H1 (cell line): ENCODE measurements around the gene TSFM. TPM values are rescaled to one million over a fixed set of nuclear protein-coding genes. Genes with fewer than 3 reads are reported as not detected.

Source experiments
- CTCF ChIA-PET: fragments of 300-600 bp; sonication (Branson Sonifier 250); formaldehyde crosslinking; loops from one replicate; lab custom pipeline; 2021; ENCODE audit not compliant: partially characterized antibody; lab: Charles Lee
- POLR2A ChIA-PET: fragments of 300-600 bp; sonication (Branson Sonifier 250); formaldehyde crosslinking; loops from one replicate; lab custom pipeline; 2021; ENCODE audit warnings: inconsistent platforms; ENCODE audit not compliant: partially characterized antibody; lab: Charles Lee
- DNase-seq, 2 experiments: peaks; one replicate each; pipeline versions ENCODE4 v3.0.0 to v3.0.0-alpha.2; 2010 to 2022; ENCODE audit warnings: low spot score in 2 of 2, low read depth in 1 of 2, mixed read lengths in 1 of 2
- FAIRE-seq: peaks from 2 replicates; lab custom pipeline; 2011; peaks lifted over from hg19 to GRCh38; lab: Jason Lieb, UNC
- H2AFZ ChIP-seq: 2 replicates; pipeline ENCODE4 v1.8.1; 2012; ENCODE audit warnings: low read length, inconsistent platforms
- H2AK5ac ChIP-seq: 2 replicates; pipeline ENCODE4 v1.6.1; 2013; ENCODE audit warnings: low read depth, low read length
- H2BK120ac ChIP-seq: replicated peaks from 2 replicates; pipeline ENCODE3; 2013; ENCODE audit warnings: low read depth, low read length, inconsistent platforms
- H2BK12ac ChIP-seq: 2 replicates; pipeline ENCODE4 v1.6.1; 2013; ENCODE audit warnings: low read depth, low read length
- H2BK15ac ChIP-seq: 2 replicates; pipeline ENCODE4 v1.6.1; 2013; ENCODE audit warnings: low read length
- H2BK20ac ChIP-seq: 2 replicates; pipeline ENCODE4 v1.6.1; 2013; ENCODE audit warnings: low read length
- H2BK5ac ChIP-seq: 2 replicates; pipeline ENCODE4 v1.6.1; 2013; ENCODE audit warnings: low read depth, low read length
- H3K14ac ChIP-seq: 2 replicates; pipeline ENCODE4 v1.6.1; 2013; ENCODE audit warnings: inconsistent platforms; ENCODE audit not compliant: insufficient read length
- H3K18ac ChIP-seq: 2 replicates; pipeline ENCODE4 v1.6.1; 2013; ENCODE audit warnings: low read length; ENCODE audit errors: extremely low read depth
- H3K23ac ChIP-seq: 2 replicates; pipeline ENCODE4 v1.6.1; 2013; ENCODE audit warnings: inconsistent platforms; ENCODE audit not compliant: insufficient read length
- H3K23me2 ChIP-seq: 2 replicates; pipeline ENCODE4 v1.6.1; 2013; ENCODE audit warnings: low read depth, low read length
- H3K27ac ChIP-seq: 2 replicates; pipeline ENCODE4 v1.6.1; 2011; ENCODE audit warnings: low read depth, low read length, inconsistent platforms
- H3K27me3 ChIP-seq, 4 experiments: replicated peaks in 1 of 4; 1 replicate in 1 of 4; 2 replicates in 3 of 4; pipeline versions ENCODE4 v1.6.1 to v1.8.1; 2011 to 2013; ENCODE audit warnings: low read length in 3 of 4, mild to moderate bottlenecking in 3 of 4, inconsistent platforms in 2 of 4, mixed read lengths in 2 of 4, moderate library complexity in 1 of 4; ENCODE audit not compliant: control insufficient read depth in 3 of 4, insufficient read depth in 3 of 4; ENCODE audit errors: extremely low read depth in 1 of 4
- H3K36me3 ChIP-seq, 4 experiments: 2 replicates each; pipeline versions ENCODE4 v1.6.1 to v1.8.1; 2011 to 2013; ENCODE audit warnings: mild to moderate bottlenecking in 4 of 4, low read length in 3 of 4, moderate library complexity in 2 of 4, control low read depth in 1 of 4, inconsistent platforms in 1 of 4; ENCODE audit not compliant: insufficient read depth in 4 of 4, control insufficient read depth in 2 of 4
- H3K4ac ChIP-seq: replicated peaks from 2 replicates; pipeline ENCODE3; 2013; ENCODE audit warnings: low read length, low read depth, mixed read lengths, inconsistent platforms; ENCODE audit not compliant: insufficient read length
- H3K4me1 ChIP-seq, 4 experiments: replicated peaks in 1 of 4; 1 replicate in 1 of 4; 2 replicates in 3 of 4; pipeline versions ENCODE4 v1.6.1 to v1.8.1; 2011 to 2013; ENCODE audit warnings: low read length in 3 of 4, inconsistent platforms in 2 of 4, mixed read lengths in 1 of 4; ENCODE audit not compliant: insufficient read depth in 4 of 4, control insufficient read depth in 3 of 4
- H3K4me2 ChIP-seq, 2 experiments: 2 replicates each; pipeline versions ENCODE4 v1.6.1 to v1.8.1; 2011 to 2013; ENCODE audit warnings: low read depth in 2 of 2, low read length in 2 of 2, control low read depth in 1 of 2, inconsistent platforms in 1 of 2, mild to moderate bottlenecking in 1 of 2; ENCODE audit not compliant: insufficient read depth in 1 of 2
- H3K4me3 ChIP-seq, 4 experiments: fragments of 200-600, 300-600 bp in 1 of 4; sonication (generic), shearing (Covaris generic), sonication (Bioruptor Twin) in 1 of 4; 2 replicates each; pipeline versions ENCODE4 v1.5.1 to v1.8.1; 2011 to 2016; ENCODE audit warnings: low read length in 4 of 4, low read depth in 3 of 4, control low read depth in 2 of 4, inconsistent platforms in 2 of 4, mild to moderate bottlenecking in 2 of 4, mixed read lengths in 1 of 4, moderate library complexity in 1 of 4; ENCODE audit not compliant: insufficient read depth in 2 of 4; ENCODE audit errors: extremely low read depth in 1 of 4
- H3K56ac ChIP-seq: replicated peaks from 2 replicates; pipeline ENCODE3; 2013; ENCODE audit warnings: low read depth, mild to moderate bottlenecking, mixed read lengths, low read length, inconsistent platforms; ENCODE audit not compliant: insufficient read length
- H3K79me1 ChIP-seq: 2 replicates; pipeline ENCODE4 v1.6.1; 2013; ENCODE audit warnings: low read depth, low read length, control low read depth
- H3K79me2 ChIP-seq, 2 experiments: 2 replicates each; pipeline versions ENCODE4 v1.6.1 to v1.8.1; 2012 to 2013; ENCODE audit warnings: low read length in 2 of 2, mild to moderate bottlenecking in 2 of 2, inconsistent platforms in 1 of 2; ENCODE audit not compliant: insufficient read depth in 2 of 2, control insufficient read depth in 1 of 2
- H3K9ac ChIP-seq, 4 experiments: replicated peaks in 1 of 4; 1 replicate in 1 of 4; 2 replicates in 3 of 4; pipeline versions ENCODE4 v1.6.1 to v1.8.1; 2011 to 2013; ENCODE audit warnings: low read depth in 3 of 4, low read length in 3 of 4, control low read depth in 2 of 4, mild to moderate bottlenecking in 2 of 4, moderate library complexity in 2 of 4, inconsistent platforms in 1 of 4; ENCODE audit errors: extremely low read depth in 1 of 4
- H3K9me3 ChIP-seq, 2 experiments: 2 replicates each; pipeline versions ENCODE4 v1.6.1 to v1.8.1; 2012 to 2013; ENCODE audit warnings: mild to moderate bottlenecking in 2 of 2, moderate library complexity in 2 of 2, control low read depth in 1 of 2, inconsistent platforms in 1 of 2, low read depth in 1 of 2, low read length in 1 of 2, mixed read lengths in 1 of 2; ENCODE audit not compliant: insufficient read depth in 2 of 2
- H4K20me1 ChIP-seq, 2 experiments: replicated peaks in 1 of 2; 2 replicates each; pipeline versions ENCODE3 to v1.8.1; 2011 to 2013; ENCODE audit warnings: inconsistent platforms in 2 of 2, low read length in 2 of 2, mild to moderate bottlenecking in 1 of 2; ENCODE audit not compliant: insufficient read depth in 2 of 2, control insufficient read depth in 1 of 2
- H4K5ac ChIP-seq: 2 replicates; pipeline ENCODE4 v1.6.1; 2013; ENCODE audit warnings: low read length, low read depth, mixed read lengths, inconsistent platforms; ENCODE audit not compliant: insufficient read length
- H4K8ac ChIP-seq: 2 replicates; pipeline ENCODE4 v1.8.0; 2013; ENCODE audit warnings: mild to moderate bottlenecking, moderate library complexity, low read length, inconsistent platforms; ENCODE audit not compliant: insufficient read depth; ENCODE audit errors: extremely low read depth
- H4K91ac ChIP-seq: replicated peaks from 2 replicates; pipeline ENCODE3; 2013; ENCODE audit warnings: low read length, mixed read lengths, inconsistent platforms; ENCODE audit not compliant: insufficient read length
- ATF3 ChIP-seq: IDR thresholded peaks from 2 replicates; pipeline ENCODE4 v1.6.1; 2011; ENCODE audit warnings: low read depth, mild to moderate bottlenecking, low read length; ENCODE audit not compliant: insufficient read depth
- CTCF ChIP-seq, 3 experiments: IDR thresholded peaks; 1 replicate in 2 of 3; 2 replicates in 1 of 3; pipeline versions ENCODE4 v1.5.1 to v1.6.1; 2011; ENCODE audit warnings: low read length in 3 of 3, mild to moderate bottlenecking in 3 of 3, inconsistent platforms in 2 of 3, low read depth in 1 of 3, moderate library complexity in 1 of 3; ENCODE audit not compliant: insufficient read depth in 1 of 3; ENCODE audit errors: control extremely low read depth in 1 of 3
- RAD21 ChIP-seq, 2 experiments: IDR thresholded peaks in 1 of 2; conservative IDR thresholded peaks in 1 of 2; 2 replicates each; pipeline ENCODE4 v1.6.1; 2011; ENCODE audit warnings: low read depth in 2 of 2, low read length in 2 of 2, improper control_type of control experiment in 1 of 2, inconsistent platforms in 1 of 2, mild to moderate bottlenecking in 1 of 2, moderate library complexity in 1 of 2
- WGBS, 2 experiments: shearing (Covaris generic) in 1 of 2; methylation state at CpG; one replicate each; pipeline versions ENCODE4 v1.1.6 to v1.1.7; 2013 to 2015; ENCODE audit warnings: low lambda C conversion rate in 2 of 2, mixed read lengths in 2 of 2, inconsistent platforms in 1 of 2, low coverage in 1 of 2, missing lambda C conversion rate in 1 of 2; ENCODE audit not compliant: insufficient replicate concordance in 2 of 2, insufficient coverage in 1 of 2, insufficient read length in 1 of 2; ENCODE audit errors: extremely low coverage in 1 of 2, missing lambda C conversion rate in 1 of 2; 5-methylcytosine and 5-hydroxymethylcytosine counted together
- polyA plus RNA-seq, 7 experiments: library from polyadenylated mRNA; depleted of rRNA in 3 of 7; stranded (reverse) in 5 of 7; unstranded in 2 of 7; fragments of >200 nt in 5 of 7; fragments of 200-250 nt in 2 of 7; gene quantifications; 1 replicate in 5 of 7; 2 replicates in 1 of 7; 4 replicates in 1 of 7; pipeline versions ENCODE4 v1.2.1 to v1.2.3, GENCODE V29; 2011 to 2013; ENCODE audit warnings: missing spikeins in 2 of 7, mixed read lengths in 2 of 7
- total RNA-seq: library from RNA; stranded (reverse); fragmentation: NEBNext Ultra II Directional; extraction: Animal tissue kit (Norgen Biotek cat#: 25700); gene quantifications from 2 replicates; pipeline ENCODE4 v1.2.1, GENCODE V29; 2021

Gene TSFM
- total and polyA plus RNA-seq, 2 of the 8 experiments (the other 6 are each of a cell fraction or from before 2014, with no cell fraction given): 17.4 to 49.8 TPM

GRCh38 chr12:57813971-57814772 lies 31.6 kb downstream of the TSFM start:
- Histone ChIP-seq H3K79me1 (no peaks in the 10 kb centered on the region), H4K20me1 (no peaks in the 10 kb centered on the region), H2BK5ac (no peak overlapping the region), H3K18ac (no peak overlapping the region), H4K91ac (no peak overlapping the region), H3K9me3 (no peaks in the 10 kb centered on the region), H3K4ac (no peak overlapping the region), H2BK20ac (no peak overlapping the region), H2AK5ac (no peak overlapping the region), H3K14ac (no peak overlapping the region), H3K56ac (no peak overlapping the region), H4K5ac (no peak overlapping the region), H3K23ac (no peak overlapping the region), H3K4me2 (no peak overlapping the region), H3K4me1 (no peaks in the 10 kb centered on the region), H3K36me3 (0 out of 8 replicates have a peak, but pooled peaks cover 0 to 3% (median 0%) of the 10 kb centered on the region in 4 experiments), H2BK15ac (no peak overlapping the region), H3K4me3 (no peak overlapping the region), H2BK12ac (peak overlapping the region; percentile 51; the same call in 1 of the 2 replicates), H4K8ac (no peak overlapping the region), H3K79me2 (no peaks in the 10 kb centered on the region), H2AFZ (no peak overlapping the region), H2BK120ac (no peak overlapping the region), H3K9ac (no peak overlapping the region), H3K23me2 (no peaks in the 10 kb centered on the region), H3K27me3 (no peaks in the 10 kb centered on the region), H3K27ac (no peak overlapping the region)
- 91% methylated on average over 16 of the region's 17 CpGs; no CpG with 5 or more reads in 1 of the 2 experiments for WGBS, 2 experiments
- CTCF ChIA-PET: interaction anchor here (1.0 to 10.4 kb wide), 12 partner anchors 8 to 91 kb away, joined by 3 to 146 read pairs (median 8); partner anchors contain the start of gene TSFM
- POLR2A ChIA-PET: interaction anchor here (0.8 to 9.6 kb wide), 8 partner anchors 8 to 32 kb away, joined by 3 to 71 read pairs (median 6); partner anchors contain the start of genes CTDSP2 and TSFM
- DNase-seq (no peak), FAIRE-seq (no peak)
- TF ChIP-seq CTCF (IDR thresholded peaks at IDR 0.05; ENCODE audit: control extremely low read depth in 1 of 3, insufficient read depth in 1 of 3, low read depth in 1 of 3, low read length in 3 of 3): peak in 1 of 3 experiments; percentile 5; a peak in 1 of 4 replicates
- TF ChIP-seq ATF3: no peak
- peak in 1 of 2 experiments; percentile 41; a peak in 2 of 4 replicates for TF ChIP-seq RAD21 (IDR thresholded peaks at IDR 0.05 in 1 of 2, conservative IDR thresholded peaks at IDR 0.05 in 1 of 2; ENCODE audit: low read depth in 2 of 2, low read length in 2 of 2)
